Stimulated activated naive CD8-positive, alpha-beta T cell treated with anti-CD3 and anti-CD28 coated beads, Interleukin-15, amount 100 ng/mL, for 72 hours (primary cell): ENCODE results near the gene ERN1.
"Not testable (repeated sequence)": the region's sequence is repeated elsewhere in the genome, so short reads cannot be mapped to it uniquely, and the experiment has no call there.

Experiments
- ATAC-seq: fragments of 150-1000 bp; cut with Tn5 transposase; 2 replicates; pipeline ENCODE4 v1.10.0; 2021; ENCODE audit warnings: mild to moderate bottlenecking, moderate library complexity
- DNase-seq, 2 donors: peaks; one replicate each; pipeline ENCODE4 v3.0.0; 2021 to 2022
- H3K27ac Mint-ChIP-seq, 2 donors: one replicate each; pipeline ENCODE4 v1.8.0; 2022; ENCODE audit warnings: mild to moderate bottlenecking in 2 of 2, mixed read lengths in 2 of 2, moderate library complexity in 2 of 2
- H3K27me3 Mint-ChIP-seq: one replicate; pipeline ENCODE4 v1.8.0; 2022; ENCODE audit warnings: mixed read lengths
- H3K4me1 Mint-ChIP-seq: one replicate; pipeline ENCODE4 v1.8.0; 2022; ENCODE audit warnings: mild to moderate bottlenecking, mixed read lengths
- H3K4me3 Mint-ChIP-seq, 2 donors: one replicate each; pipeline ENCODE4 v1.8.0; 2022; ENCODE audit warnings: mild to moderate bottlenecking in 2 of 2, mixed read lengths in 2 of 2, moderate library complexity in 1 of 2
- H3K9me3 Mint-ChIP-seq, 2 donors: one replicate each; pipeline ENCODE4 v1.8.0; 2022; ENCODE audit warnings: mixed read lengths in 2 of 2

The ERN1 gene

GRCh38 chr17:64008346-64008745 lies 121.6 kb downstream of the ERN1 start:
- DNase-seq (no peak), ATAC-seq (no peak)
- Mint-ChIP-seq H3K27me3 (no peaks in the 10 kb centered on the region), H3K27ac (no peak overlapping the region), H3K9me3 (no peaks in the 10 kb centered on the region), H3K4me1 (peaks cover 70% of the 10 kb centered on the region), H3K4me3 (no peak overlapping the region)

GRCh38 chr17:64007838-64008282 lies 122.1 kb downstream of the ERN1 start:
- no peak overlapping the region for H3K4me3 Mint-ChIP-seq
- H3K4me1 Mint-ChIP-seq, result peaks cover 65% of the 10 kb centered on the region
- H3K9me3 Mint-ChIP-seq, result no peaks in the 10 kb centered on the region
- ATAC-seq, result no peak
- H3K27me3 Mint-ChIP-seq, result no peaks in the 10 kb centered on the region
- peak overlapping the region in 1 of 2 donors; percentile 81 for H3K27ac Mint-ChIP-seq
- no peak for DNase-seq

GRCh38 chr17:64007089-64007837 lies 122.7 kb downstream of the ERN1 start:
- H3K27ac Mint-ChIP-seq, ATAC-seq, H3K4me3 Mint-ChIP-seq: not testable (repeated sequence)

GRCh38 chr17:64006361-64007088 lies 123.4 kb downstream of the ERN1 start:
- H3K4me1 Mint-ChIP-seq, result peaks cover 57% of the 10 kb centered on the region
- H3K27me3 Mint-ChIP-seq, result no peaks in the 10 kb centered on the region
- no peaks in the 10 kb centered on the region for H3K9me3 Mint-ChIP-seq
- no peak overlapping the region for H3K4me3 Mint-ChIP-seq
- H3K27ac Mint-ChIP-seq, result peak overlapping the region in 1 of 2 donors; percentile 34
- no peak for DNase-seq
- ATAC-seq, result no peak

More at GRCh38 chr17:64007089-64007837, 122.7 kb downstream of the ERN1 start:
- not testable (repeated sequence) for H3K27me3 Mint-ChIP-seq, DNase-seq, H3K9me3 Mint-ChIP-seq
- peaks cover 62% of the 10 kb centered on the region for H3K4me1 Mint-ChIP-seq

GRCh38 chr17:64005734-64006167 lies 124.2 kb downstream of the ERN1 start:
- Mint-ChIP-seq H3K4me3 (no peak overlapping the region), H3K27ac (peak overlapping the region in 1 of 2 donors; percentile 91), H3K4me1 (peaks cover 53% of the 10 kb centered on the region), H3K27me3 (no peaks in the 10 kb centered on the region), H3K9me3 (no peaks in the 10 kb centered on the region)
- ATAC-seq (no peak), DNase-seq (no peak)

GRCh38 chr17:64004903-64005733 lies 124.8 kb downstream of the ERN1 start:
- Mint-ChIP-seq H3K4me1 (peaks cover 55% of the 10 kb centered on the region), H3K4me3 (no peak overlapping the region), H3K27me3 (no peaks in the 10 kb centered on the region), H3K27ac (peak overlapping the region; percentile 24 to 91), H3K9me3 (no peaks in the 10 kb centered on the region)
- ATAC-seq (no peak), DNase-seq (no peak)

GRCh38 chr17:64004218-64004770 lies 125.7 kb downstream of the ERN1 start:
- Mint-ChIP-seq H3K27ac (no peak overlapping the region), H3K9me3 (no peaks in the 10 kb centered on the region), H3K4me3 (no peak overlapping the region), H3K27me3 (no peaks in the 10 kb centered on the region), H3K4me1 (peaks cover 54% of the 10 kb centered on the region)
- ATAC-seq (no peak), DNase-seq (no peak)

- H3K4me3 Mint-ChIP-seq, result no peak overlapping the region
- H3K27ac Mint-ChIP-seq, result peak overlapping the region in 1 of 2 donors; percentile 80
- peaks cover 54% of the 10 kb centered on the region for H3K4me1 Mint-ChIP-seq
- ATAC-seq, result no peak
- no peak for DNase-seq
- no peaks in the 10 kb centered on the region for H3K9me3 Mint-ChIP-seq
- H3K27me3 Mint-ChIP-seq, result no peaks in the 10 kb centered on the region
Observed at GRCh38 chr17:64003526-64004121, 126.3 kb downstream of the ERN1 start.

GRCh38 chr17:64002658-64003525 lies 127.1 kb downstream of the ERN1 start:
- ATAC-seq (no peak), DNase-seq (no peak)
- Mint-ChIP-seq H3K4me3 (no peak overlapping the region), H3K4me1 (peaks cover 54% of the 10 kb centered on the region), H3K27ac (no peak overlapping the region), H3K27me3 (no peaks in the 10 kb centered on the region), H3K9me3 (no peaks in the 10 kb centered on the region)

GRCh38 chr17:64001763-64002529 lies 128.0 kb downstream of the ERN1 start:
- Mint-ChIP-seq H3K4me1 (peaks cover 52% of the 10 kb centered on the region), H3K27ac (peak overlapping the region in 1 of 2 donors; percentile 89), H3K4me3 (no peak overlapping the region), H3K27me3 (no peaks in the 10 kb centered on the region), H3K9me3 (no peaks in the 10 kb centered on the region)
- DNase-seq (no peak), ATAC-seq (no peak)

GRCh38 chr17:64001091-64001579 lies 128.8 kb downstream of the ERN1 start:
- H3K27ac Mint-ChIP-seq, result no peak overlapping the region
- H3K4me1 Mint-ChIP-seq, result peaks cover 47% of the 10 kb centered on the region
- H3K4me3 Mint-ChIP-seq, result no peak overlapping the region
- H3K9me3 Mint-ChIP-seq, result no peaks in the 10 kb centered on the region
- DNase-seq (no peak), ATAC-seq (no peak)
- no peaks in the 10 kb centered on the region for H3K27me3 Mint-ChIP-seq

GRCh38 chr17:63999680-64000531 lies 130.0 kb downstream of the ERN1 start:
- peaks cover 40% of the 10 kb centered on the region for H3K4me1 Mint-ChIP-seq
- no peaks in the 10 kb centered on the region for H3K9me3 Mint-ChIP-seq
- ATAC-seq (no peak), DNase-seq (no peak)
- peak overlapping the region; percentile 2 to 54 for H3K27ac Mint-ChIP-seq
- H3K27me3 Mint-ChIP-seq, result no peaks in the 10 kb centered on the region
- peak overlapping the region; percentile 34 to 97 for H3K4me3 Mint-ChIP-seq
